Loucy (cell line): ENCODE measurements around the gene IL1R1.

Experiments
- EZH2phosphoT487 ChIP-seq: fragments of 200-600 bp; IDR thresholded peaks from 2 replicates; pipeline ENCODE4 v1.6.1; 2018; ENCODE audit warnings: antibody characterized with exemption, mild to moderate bottlenecking, moderate library complexity, borderline replicate concordance
- TF ChIP-seq, protein P1 (sequence below): fragments of 200-600 bp; sonication (generic); conservative IDR thresholded peaks from 2 replicates; pipeline ENCODE4 v1.5.1; 2014; ENCODE audit warnings: mild to moderate bottlenecking, antibody characterized with exemption, low read length

DNA sequence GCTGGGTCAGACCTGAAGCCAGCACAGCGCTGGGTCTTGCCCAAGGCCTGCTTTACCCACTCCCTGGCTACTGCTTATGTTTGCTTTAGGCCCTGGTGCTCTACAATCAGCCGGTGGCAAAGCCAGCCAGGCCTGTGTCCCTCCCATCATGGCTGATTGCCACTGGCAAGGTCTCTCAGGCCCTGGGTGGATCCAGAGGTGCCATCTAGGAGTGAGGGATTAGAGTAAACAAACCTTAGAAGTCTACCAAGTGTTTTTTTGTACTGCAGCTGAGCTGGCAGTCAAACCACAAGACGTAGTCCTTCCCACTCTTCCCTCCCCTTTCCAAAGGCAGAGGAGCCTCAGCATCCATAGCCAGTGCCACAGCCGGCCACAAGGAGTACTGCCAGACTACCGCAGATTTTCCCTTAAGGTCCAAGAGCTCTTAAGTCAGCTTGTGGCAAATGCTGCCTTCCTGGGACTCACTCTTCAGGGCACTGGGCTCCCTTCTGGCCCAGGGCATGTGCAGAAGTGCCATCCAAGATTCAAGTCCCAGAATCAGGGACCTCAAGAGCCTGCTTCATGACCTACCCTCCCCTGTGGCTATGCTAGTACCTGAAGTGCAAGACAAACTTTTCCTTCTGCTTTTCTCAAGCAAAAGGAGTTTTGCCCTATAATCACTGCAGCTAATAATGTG is 64.3 kb downstream of the IL1R1 start:
- TF ChIP-seq, protein P1, sequence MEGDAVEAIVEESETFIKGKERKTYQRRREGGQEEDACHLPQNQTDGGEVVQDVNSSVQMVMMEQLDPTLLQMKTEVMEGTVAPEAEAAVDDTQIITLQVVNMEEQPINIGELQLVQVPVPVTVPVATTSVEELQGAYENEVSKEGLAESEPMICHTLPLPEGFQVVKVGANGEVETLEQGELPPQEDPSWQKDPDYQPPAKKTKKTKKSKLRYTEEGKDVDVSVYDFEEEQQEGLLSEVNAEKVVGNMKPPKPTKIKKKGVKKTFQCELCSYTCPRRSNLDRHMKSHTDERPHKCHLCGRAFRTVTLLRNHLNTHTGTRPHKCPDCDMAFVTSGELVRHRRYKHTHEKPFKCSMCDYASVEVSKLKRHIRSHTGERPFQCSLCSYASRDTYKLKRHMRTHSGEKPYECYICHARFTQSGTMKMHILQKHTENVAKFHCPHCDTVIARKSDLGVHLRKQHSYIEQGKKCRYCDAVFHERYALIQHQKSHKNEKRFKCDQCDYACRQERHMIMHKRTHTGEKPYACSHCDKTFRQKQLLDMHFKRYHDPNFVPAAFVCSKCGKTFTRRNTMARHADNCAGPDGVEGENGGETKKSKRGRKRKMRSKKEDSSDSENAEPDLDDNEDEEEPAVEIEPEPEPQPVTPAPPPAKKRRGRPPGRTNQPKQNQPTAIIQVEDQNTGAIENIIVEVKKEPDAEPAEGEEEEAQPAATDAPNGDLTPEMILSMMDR, result no peak
- no peak for TF ChIP-seq EZH2phosphoT487
